ENCODE data around the gene NKAIN2.
"Not testable (repeated sequence)": the region's sequence is repeated elsewhere in the genome, so short reads cannot be mapped to it uniquely, and the experiment has no call there.

Gene NKAIN2

DNA sequence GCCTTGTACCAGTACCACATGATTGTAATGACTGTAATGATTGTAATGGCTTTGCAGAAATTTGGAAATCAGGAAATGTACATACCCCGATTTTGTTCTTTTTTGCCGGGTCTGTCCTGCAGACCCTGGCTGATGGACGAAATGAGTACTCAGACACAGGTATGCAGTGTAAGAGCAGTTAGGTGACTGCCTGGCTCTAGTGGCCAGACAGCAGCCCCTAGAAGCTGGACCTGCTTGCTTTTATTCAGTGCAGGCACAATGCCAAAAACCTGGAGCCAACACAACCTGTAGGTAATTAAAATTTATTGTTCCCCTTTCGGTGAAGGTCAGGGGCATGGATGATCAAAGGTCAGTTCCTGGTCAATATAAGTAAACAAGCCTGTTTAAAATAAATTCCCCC, 346.0 kb downstream of the NKAIN2 start:
- no peaks in the 10 kb centered on the region for H3K36me3 ChIP-seq (ENCODE audit: control insufficient read depth in 1 of 2, insufficient read depth in 2 of 2, low read length in 2 of 2)
- H3K9ac ChIP-seq (ENCODE audit: low read depth in 1 of 2, low read length in 2 of 2): no peak overlapping the region
- H3K27ac ChIP-seq (ENCODE audit: low read depth, low read length): no peak overlapping the region
- no peaks in the 10 kb centered on the region for H3K4me1 ChIP-seq (ENCODE audit: control insufficient read depth in 1 of 2, insufficient read depth in 2 of 2, low read length in 2 of 2)
- no peaks in the 10 kb centered on the region for H3K9me3 ChIP-seq (ENCODE audit: control insufficient read depth in 1 of 2, low read length in 2 of 2)
- no peak overlapping the region for H3K4me3 ChIP-seq (ENCODE audit: low read depth in 1 of 2, low read length in 2 of 2)
- no peaks in the 10 kb centered on the region for H3K27me3 ChIP-seq (ENCODE audit: control insufficient read depth in 1 of 2, insufficient read depth in 2 of 2, low read length in 2 of 2)

DNA sequence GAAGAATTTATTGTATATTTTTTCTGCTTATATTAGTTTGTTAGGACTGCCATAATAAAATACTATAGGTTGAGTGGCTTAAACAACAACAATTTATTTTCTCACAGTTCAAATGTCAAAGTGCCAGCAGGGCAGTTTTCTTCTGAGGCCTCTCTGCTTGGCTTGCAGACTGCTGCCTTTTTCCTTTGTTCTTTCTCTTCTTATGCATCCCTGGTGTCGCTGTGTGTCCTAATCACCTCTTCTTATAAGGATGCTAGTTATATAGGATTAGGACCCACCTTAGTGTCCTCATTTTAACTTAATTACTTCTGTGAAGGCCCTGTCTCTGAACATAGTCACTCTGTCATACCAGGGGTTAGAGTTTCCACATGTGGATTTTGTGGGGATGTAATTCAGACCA, 354.4 kb downstream of the NKAIN2 start:
- H3K4me3 ChIP-seq (ENCODE audit: low read depth in 1 of 2, low read length in 2 of 2): no peak overlapping the region
- no peaks in the 10 kb centered on the region for H3K27me3 ChIP-seq (ENCODE audit: control insufficient read depth in 1 of 2, insufficient read depth in 2 of 2, low read length in 2 of 2)
- H3K27ac ChIP-seq (ENCODE audit: low read depth, low read length): no peak overlapping the region
- H3K4me1 ChIP-seq (ENCODE audit: control insufficient read depth in 1 of 2, insufficient read depth in 2 of 2, low read length in 2 of 2): no peaks in the 10 kb centered on the region
- no peaks in the 10 kb centered on the region for H3K36me3 ChIP-seq (ENCODE audit: control insufficient read depth in 1 of 2, insufficient read depth in 2 of 2, low read length in 2 of 2)
- no peak overlapping the region for H3K9ac ChIP-seq (ENCODE audit: low read depth in 1 of 2, low read length in 2 of 2)
- H3K9me3 ChIP-seq (ENCODE audit: control insufficient read depth in 1 of 2, low read length in 2 of 2): no peaks in the 10 kb centered on the region

DNA sequence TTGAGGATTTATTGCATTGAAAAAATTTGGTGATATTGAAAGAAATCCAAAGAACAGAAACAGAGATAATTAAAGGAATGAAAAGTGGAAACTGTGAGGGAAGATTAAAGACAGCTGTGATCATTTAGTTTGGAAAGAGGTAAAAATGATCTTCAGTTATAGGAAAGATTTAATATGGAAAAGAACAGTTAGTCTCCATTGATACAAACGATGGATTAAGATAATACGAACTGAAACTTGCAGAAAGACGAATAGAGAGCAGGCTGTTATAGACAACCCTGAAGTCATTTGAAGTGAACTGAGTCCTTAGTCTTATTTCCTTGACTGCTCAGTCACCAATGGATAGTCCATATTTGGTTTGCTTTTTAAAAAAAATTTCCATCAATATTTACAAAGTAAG, 360.0 kb downstream of the NKAIN2 start:
- Histone ChIP-seq H3K9ac (ENCODE audit: low read depth in 1 of 2, low read length in 2 of 2) (no peak overlapping the region), H3K27me3 (ENCODE audit: control insufficient read depth in 1 of 2, insufficient read depth in 2 of 2, low read length in 2 of 2) (no peaks in the 10 kb centered on the region), H3K27ac (ENCODE audit: low read depth, low read length) (no peak overlapping the region), H3K36me3 (ENCODE audit: control insufficient read depth in 1 of 2, insufficient read depth in 2 of 2, low read length in 2 of 2) (no peaks in the 10 kb centered on the region), H3K4me1 (ENCODE audit: control insufficient read depth in 1 of 2, insufficient read depth in 2 of 2, low read length in 2 of 2) (no peaks in the 10 kb centered on the region), H3K4me3 (ENCODE audit: low read depth in 1 of 2, low read length in 2 of 2) (no peak overlapping the region), H3K9me3 (ENCODE audit: control insufficient read depth in 1 of 2, low read length in 2 of 2) (no peaks in the 10 kb centered on the region)

DNA sequence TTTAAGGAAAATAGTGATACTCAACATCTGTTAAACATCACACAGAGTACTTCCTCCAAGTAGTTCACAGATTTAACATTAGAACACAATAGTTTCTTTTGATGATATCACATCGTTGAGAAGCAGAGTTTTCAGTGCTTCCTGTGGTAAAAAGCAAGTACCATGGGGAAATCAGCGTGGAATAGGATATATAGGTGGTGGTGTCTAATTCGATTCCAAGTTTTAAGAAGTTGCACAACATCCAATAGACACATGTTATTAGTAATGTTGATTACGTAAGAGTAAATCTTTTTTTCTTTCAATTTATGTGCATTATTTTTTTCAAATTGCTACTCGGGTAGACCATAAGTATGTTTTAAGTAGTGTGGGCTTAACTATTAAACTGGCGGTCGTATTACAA, 360.7 kb downstream of the NKAIN2 start:
- H3K36me3 ChIP-seq (ENCODE audit: control insufficient read depth in 1 of 2, insufficient read depth in 2 of 2, low read length in 2 of 2): no peaks in the 10 kb centered on the region
- H3K9ac ChIP-seq (ENCODE audit: low read depth in 1 of 2, low read length in 2 of 2): no peak overlapping the region
- H3K27ac ChIP-seq (ENCODE audit: low read depth, low read length): no peak overlapping the region
- no peaks in the 10 kb centered on the region for H3K4me1 ChIP-seq (ENCODE audit: control insufficient read depth in 1 of 2, insufficient read depth in 2 of 2, low read length in 2 of 2)
- no peaks in the 10 kb centered on the region for H3K27me3 ChIP-seq (ENCODE audit: control insufficient read depth in 1 of 2, insufficient read depth in 2 of 2, low read length in 2 of 2)
- no peak overlapping the region for H3K4me3 ChIP-seq (ENCODE audit: low read depth in 1 of 2, low read length in 2 of 2)
- no peaks in the 10 kb centered on the region for H3K9me3 ChIP-seq (ENCODE audit: control insufficient read depth in 1 of 2, low read length in 2 of 2)

DNA sequence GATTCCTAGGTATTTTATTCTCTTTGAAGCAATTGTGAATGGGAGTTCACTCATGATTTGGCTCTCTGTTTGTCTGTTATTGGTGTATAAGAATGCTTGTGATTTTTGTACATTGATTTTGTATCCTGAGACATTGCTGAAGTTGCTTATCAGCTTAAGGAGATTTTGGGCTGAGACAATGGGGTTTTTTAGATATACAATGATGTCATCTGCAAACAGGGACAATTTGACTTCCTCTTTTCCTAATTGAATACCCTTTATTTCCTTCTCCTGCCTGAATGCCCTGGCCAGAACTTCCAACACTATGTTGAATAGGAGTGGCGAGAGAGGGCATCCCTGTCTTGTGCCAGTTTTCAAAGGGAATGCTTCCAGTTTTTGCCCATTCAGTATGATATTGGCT, 363.6 kb downstream of the NKAIN2 start:
- not testable (repeated sequence) for H3K4me1 ChIP-seq (ENCODE audit: control insufficient read depth in 1 of 2, insufficient read depth in 2 of 2, low read length in 2 of 2); H3K9ac ChIP-seq (ENCODE audit: low read depth in 1 of 2, low read length in 2 of 2); H3K36me3 ChIP-seq (ENCODE audit: control insufficient read depth in 1 of 2, insufficient read depth in 2 of 2, low read length in 2 of 2); H3K27me3 ChIP-seq (ENCODE audit: control insufficient read depth in 1 of 2, insufficient read depth in 2 of 2, low read length in 2 of 2); H3K9me3 ChIP-seq (ENCODE audit: control insufficient read depth in 1 of 2, low read length in 2 of 2); H3K27ac ChIP-seq (ENCODE audit: low read depth, low read length); H3K4me3 ChIP-seq (ENCODE audit: low read depth in 1 of 2, low read length in 2 of 2)

DNA sequence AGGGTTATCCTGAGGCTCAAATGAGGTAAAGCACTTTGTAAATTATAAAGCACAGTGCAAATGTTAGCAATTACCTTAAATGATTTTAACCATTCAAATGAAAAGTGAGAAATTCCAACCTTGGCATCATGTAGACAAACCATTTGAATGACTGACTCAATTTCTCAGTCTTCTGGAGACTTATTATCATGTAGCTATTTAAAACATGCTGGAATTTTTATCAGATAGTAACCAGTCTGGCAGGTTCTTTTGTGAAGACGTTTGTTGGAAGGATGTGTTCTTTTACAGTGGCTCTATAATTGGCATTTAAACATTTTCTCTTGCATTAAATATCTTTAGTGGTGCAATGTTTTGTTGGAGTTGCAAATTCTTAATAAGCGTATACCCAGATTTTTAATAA, 386.6 kb downstream of the NKAIN2 start:
- Histone ChIP-seq H3K36me3 (ENCODE audit: control insufficient read depth in 1 of 2, insufficient read depth in 2 of 2, low read length in 2 of 2) (no peaks in the 10 kb centered on the region), H3K27me3 (ENCODE audit: control insufficient read depth in 1 of 2, insufficient read depth in 2 of 2, low read length in 2 of 2) (no peaks in the 10 kb centered on the region), H3K4me3 (ENCODE audit: low read depth in 1 of 2, low read length in 2 of 2) (no peak overlapping the region), H3K9ac (ENCODE audit: low read depth in 1 of 2, low read length in 2 of 2) (no peak overlapping the region), H3K27ac (ENCODE audit: low read depth, low read length) (no peak overlapping the region), H3K9me3 (ENCODE audit: control insufficient read depth in 1 of 2, low read length in 2 of 2) (peaks cover 0 to 2% of the 10 kb centered on the region in 2 donors), H3K4me1 (ENCODE audit: control insufficient read depth in 1 of 2, insufficient read depth in 2 of 2, low read length in 2 of 2) (no peaks in the 10 kb centered on the region)

DNA sequence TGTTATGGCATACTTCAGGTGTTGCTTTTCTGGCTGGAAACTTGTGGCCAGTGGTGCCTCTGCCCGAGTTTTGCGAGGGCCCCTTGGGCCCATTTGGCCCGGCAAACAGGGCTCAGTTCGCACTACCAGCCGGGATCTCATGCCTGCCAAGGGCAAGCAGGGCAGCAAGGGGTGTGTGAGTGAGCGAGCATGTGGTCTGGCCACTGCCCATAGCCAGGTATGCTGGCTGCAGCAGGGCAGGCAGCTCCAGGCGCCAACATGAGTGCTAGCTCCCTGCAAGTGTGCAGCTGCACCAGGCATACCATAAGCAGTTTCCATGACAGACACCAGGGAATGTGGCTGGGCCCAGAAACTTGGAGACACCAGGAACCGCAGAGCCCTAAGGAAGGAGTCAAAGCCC, 389.5 kb downstream of the NKAIN2 start:
- no peak overlapping the region for H3K4me3 ChIP-seq (ENCODE audit: low read depth in 1 of 2, low read length in 2 of 2)
- no peaks in the 10 kb centered on the region for H3K36me3 ChIP-seq (ENCODE audit: control insufficient read depth in 1 of 2, insufficient read depth in 2 of 2, low read length in 2 of 2)
- H3K4me1 ChIP-seq (ENCODE audit: control insufficient read depth in 1 of 2, insufficient read depth in 2 of 2, low read length in 2 of 2): no peaks in the 10 kb centered on the region
- H3K27ac ChIP-seq (ENCODE audit: low read depth, low read length): no peak overlapping the region
- no peak overlapping the region for H3K9ac ChIP-seq (ENCODE audit: low read depth in 1 of 2, low read length in 2 of 2)
- no peaks in the 10 kb centered on the region for H3K27me3 ChIP-seq (ENCODE audit: control insufficient read depth in 1 of 2, insufficient read depth in 2 of 2, low read length in 2 of 2)
- H3K9me3 ChIP-seq (ENCODE audit: control insufficient read depth in 1 of 2, low read length in 2 of 2): peaks cover 0 to 2% of the 10 kb centered on the region in 2 donors

DNA sequence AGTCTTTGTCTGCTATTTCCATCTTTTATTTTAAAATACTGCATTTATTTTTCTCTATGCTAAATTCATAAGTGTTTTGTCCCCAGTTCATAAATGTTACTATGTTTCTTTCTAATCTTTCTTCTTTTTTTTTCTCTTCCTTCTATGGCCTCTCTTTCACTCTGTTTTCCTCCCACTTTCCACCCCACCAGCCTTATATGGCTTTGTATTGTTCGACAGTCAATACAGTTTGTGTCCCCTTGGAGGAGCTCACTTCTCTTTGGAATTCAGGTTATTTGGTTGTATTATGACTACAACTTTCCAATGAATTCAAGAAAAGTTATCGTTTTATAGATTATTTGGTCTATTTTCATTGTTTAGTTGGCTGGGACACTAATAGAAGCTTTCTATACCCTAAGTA, 393.5 kb downstream of the NKAIN2 start:
- Histone ChIP-seq H3K27me3 (ENCODE audit: control insufficient read depth in 1 of 2, insufficient read depth in 2 of 2, low read length in 2 of 2) (no peaks in the 10 kb centered on the region), H3K4me3 (ENCODE audit: low read depth in 1 of 2, low read length in 2 of 2) (no peak overlapping the region), H3K9me3 (ENCODE audit: control insufficient read depth in 1 of 2, low read length in 2 of 2) (peaks cover 0 to 2% of the 10 kb centered on the region in 2 donors), H3K27ac (ENCODE audit: low read depth, low read length) (no peak overlapping the region), H3K4me1 (ENCODE audit: control insufficient read depth in 1 of 2, insufficient read depth in 2 of 2, low read length in 2 of 2) (no peaks in the 10 kb centered on the region), H3K9ac (ENCODE audit: low read depth in 1 of 2, low read length in 2 of 2) (no peak overlapping the region), H3K36me3 (ENCODE audit: control insufficient read depth in 1 of 2, insufficient read depth in 2 of 2, low read length in 2 of 2) (no peaks in the 10 kb centered on the region)

DNA sequence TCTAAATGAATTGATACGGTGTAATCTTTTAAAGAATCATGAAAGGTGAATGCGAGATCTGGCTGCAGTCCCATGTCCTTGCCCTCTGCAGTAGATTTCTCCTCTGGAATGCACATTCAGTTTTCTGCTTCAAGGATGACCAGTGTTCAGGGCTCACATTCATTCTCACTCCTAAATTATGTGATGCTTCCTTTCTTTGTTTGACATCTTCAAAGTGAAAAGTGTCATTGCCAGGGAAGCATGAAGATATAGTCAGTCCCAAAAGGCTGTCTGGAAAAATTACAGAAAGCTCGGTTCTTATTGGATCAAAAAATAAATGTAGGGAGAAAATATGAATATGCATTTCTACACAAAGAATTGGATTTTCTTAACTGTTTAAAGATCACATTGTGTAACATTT, 395.6 kb downstream of the NKAIN2 start:
- H3K27ac ChIP-seq (ENCODE audit: low read depth, low read length): no peak overlapping the region
- H3K4me3 ChIP-seq (ENCODE audit: low read depth in 1 of 2, low read length in 2 of 2): no peak overlapping the region
- H3K36me3 ChIP-seq (ENCODE audit: control insufficient read depth in 1 of 2, insufficient read depth in 2 of 2, low read length in 2 of 2): no peaks in the 10 kb centered on the region
- no peaks in the 10 kb centered on the region for H3K27me3 ChIP-seq (ENCODE audit: control insufficient read depth in 1 of 2, insufficient read depth in 2 of 2, low read length in 2 of 2)
- no peaks in the 10 kb centered on the region for H3K4me1 ChIP-seq (ENCODE audit: control insufficient read depth in 1 of 2, insufficient read depth in 2 of 2, low read length in 2 of 2)
- no peak overlapping the region for H3K9ac ChIP-seq (ENCODE audit: low read depth in 1 of 2, low read length in 2 of 2)
- no peaks in the 10 kb centered on the region for H3K9me3 ChIP-seq (ENCODE audit: control insufficient read depth in 1 of 2, low read length in 2 of 2)

DNA sequence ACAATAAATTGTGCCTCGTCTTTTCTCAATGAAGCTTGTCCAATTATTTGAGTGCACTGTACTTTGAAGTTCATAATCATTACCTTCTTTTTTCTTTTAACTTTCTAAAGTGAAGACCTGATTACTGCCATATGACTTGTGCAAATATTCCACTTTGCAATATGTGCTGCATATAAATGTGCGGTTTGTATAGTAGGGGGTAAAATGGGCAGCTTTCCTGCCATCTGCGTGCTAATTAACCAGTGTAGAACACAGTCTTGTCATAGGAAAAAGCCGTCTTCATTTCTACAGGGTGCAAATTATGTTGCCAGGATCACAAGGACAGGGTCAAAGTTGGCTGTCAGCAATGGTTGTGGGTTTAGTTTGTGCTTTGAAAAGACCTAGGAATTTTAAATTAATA, 397.0 kb downstream of the NKAIN2 start:
- H3K9ac ChIP-seq (ENCODE audit: low read depth in 1 of 2, low read length in 2 of 2): no peak overlapping the region
- no peaks in the 10 kb centered on the region for H3K36me3 ChIP-seq (ENCODE audit: control insufficient read depth in 1 of 2, insufficient read depth in 2 of 2, low read length in 2 of 2)
- H3K4me3 ChIP-seq (ENCODE audit: low read depth in 1 of 2, low read length in 2 of 2): no peak overlapping the region
- H3K9me3 ChIP-seq (ENCODE audit: control insufficient read depth in 1 of 2, low read length in 2 of 2): no peaks in the 10 kb centered on the region
- H3K4me1 ChIP-seq (ENCODE audit: control insufficient read depth in 1 of 2, insufficient read depth in 2 of 2, low read length in 2 of 2): no peaks in the 10 kb centered on the region
- H3K27ac ChIP-seq (ENCODE audit: low read depth, low read length): no peak overlapping the region
- H3K27me3 ChIP-seq (ENCODE audit: control insufficient read depth in 1 of 2, insufficient read depth in 2 of 2, low read length in 2 of 2): no peaks in the 10 kb centered on the region

DNA sequence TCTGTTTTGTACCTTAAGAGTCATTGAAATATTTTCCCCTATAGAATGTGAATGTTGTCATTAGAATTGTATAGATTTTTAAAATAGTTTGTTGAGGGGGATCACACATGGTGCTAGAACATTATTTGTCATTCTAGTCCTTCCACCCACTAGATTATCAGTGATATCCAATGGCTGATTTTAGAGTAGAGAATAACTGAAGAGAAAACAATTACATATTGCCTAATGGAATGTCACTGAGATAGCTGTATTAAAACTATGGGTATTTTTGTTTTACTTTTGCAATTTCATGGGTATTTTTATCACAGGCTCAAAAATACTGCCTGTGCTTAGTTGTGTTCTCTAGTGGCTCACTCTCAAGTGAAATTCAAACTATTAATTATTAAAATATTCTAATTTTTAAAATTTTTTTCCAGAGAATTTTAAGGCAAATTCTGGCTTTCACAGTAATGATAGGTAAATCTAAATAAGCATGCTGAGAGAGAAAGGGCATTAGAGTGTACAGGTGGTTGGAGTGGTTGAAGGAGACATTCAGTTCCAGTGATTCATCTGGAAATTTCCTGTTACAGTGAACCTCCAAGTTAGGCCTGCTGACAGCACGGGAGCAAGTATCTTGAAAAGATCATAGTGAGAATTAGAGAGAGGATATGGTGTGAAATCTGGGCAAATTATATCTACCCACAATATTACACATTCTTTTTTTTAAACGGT, 399.6 kb downstream of the NKAIN2 start:
- Histone ChIP-seq H3K36me3 (ENCODE audit: control insufficient read depth in 1 of 2, insufficient read depth in 2 of 2, low read length in 2 of 2) (no peaks in the 10 kb centered on the region), H3K4me1 (ENCODE audit: control insufficient read depth in 1 of 2, insufficient read depth in 2 of 2, low read length in 2 of 2) (no peaks in the 10 kb centered on the region), H3K9ac (ENCODE audit: low read depth in 1 of 2, low read length in 2 of 2) (no peak overlapping the region), H3K9me3 (ENCODE audit: control insufficient read depth in 1 of 2, low read length in 2 of 2) (no peaks in the 10 kb centered on the region), H3K27me3 (ENCODE audit: control insufficient read depth in 1 of 2, insufficient read depth in 2 of 2, low read length in 2 of 2) (no peaks in the 10 kb centered on the region), H3K27ac (ENCODE audit: low read depth, low read length) (no peak overlapping the region), H3K4me3 (ENCODE audit: low read depth in 1 of 2, low read length in 2 of 2) (no peak overlapping the region)
